Measurements from ENCODE around the gene DSCAML1.

DNA sequence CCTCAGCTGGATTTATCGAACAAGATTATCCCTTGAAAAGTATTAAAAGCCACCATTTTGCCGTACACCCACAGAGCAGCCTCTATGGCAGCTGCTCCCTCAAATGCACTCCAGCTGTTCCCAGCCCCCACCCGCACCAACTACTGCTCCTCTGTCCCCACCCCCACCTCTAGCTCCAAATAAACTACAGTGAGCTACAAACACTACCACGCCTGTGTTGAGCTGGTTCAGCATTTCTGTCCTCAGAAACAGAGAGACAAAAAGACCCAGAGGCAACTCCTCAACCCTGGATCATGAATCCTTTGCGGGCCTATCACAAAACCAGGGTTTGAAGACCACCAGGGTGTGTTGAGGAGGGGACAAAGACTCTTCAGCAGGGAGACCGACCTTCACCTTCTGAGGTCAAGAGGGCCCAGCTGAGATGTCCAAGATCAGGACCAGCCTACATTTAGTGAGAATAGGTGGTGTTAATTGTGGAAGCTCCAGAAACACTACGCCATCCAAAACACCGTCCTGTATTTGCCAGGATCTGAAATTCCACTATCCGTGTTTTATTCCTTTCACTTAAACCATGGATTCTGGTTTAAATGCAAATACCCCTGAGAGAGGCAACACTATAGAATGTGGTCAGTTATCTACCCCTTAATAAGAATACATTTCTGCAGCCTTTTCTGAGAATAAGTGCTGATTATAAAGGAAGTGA lies 195.9 kb downstream of the DSCAML1 start:
- no peak for TF ChIP-seq POLR2A (IDR thresholded peaks at IDR 0.05)
- TF ChIP-seq, protein P1, sequence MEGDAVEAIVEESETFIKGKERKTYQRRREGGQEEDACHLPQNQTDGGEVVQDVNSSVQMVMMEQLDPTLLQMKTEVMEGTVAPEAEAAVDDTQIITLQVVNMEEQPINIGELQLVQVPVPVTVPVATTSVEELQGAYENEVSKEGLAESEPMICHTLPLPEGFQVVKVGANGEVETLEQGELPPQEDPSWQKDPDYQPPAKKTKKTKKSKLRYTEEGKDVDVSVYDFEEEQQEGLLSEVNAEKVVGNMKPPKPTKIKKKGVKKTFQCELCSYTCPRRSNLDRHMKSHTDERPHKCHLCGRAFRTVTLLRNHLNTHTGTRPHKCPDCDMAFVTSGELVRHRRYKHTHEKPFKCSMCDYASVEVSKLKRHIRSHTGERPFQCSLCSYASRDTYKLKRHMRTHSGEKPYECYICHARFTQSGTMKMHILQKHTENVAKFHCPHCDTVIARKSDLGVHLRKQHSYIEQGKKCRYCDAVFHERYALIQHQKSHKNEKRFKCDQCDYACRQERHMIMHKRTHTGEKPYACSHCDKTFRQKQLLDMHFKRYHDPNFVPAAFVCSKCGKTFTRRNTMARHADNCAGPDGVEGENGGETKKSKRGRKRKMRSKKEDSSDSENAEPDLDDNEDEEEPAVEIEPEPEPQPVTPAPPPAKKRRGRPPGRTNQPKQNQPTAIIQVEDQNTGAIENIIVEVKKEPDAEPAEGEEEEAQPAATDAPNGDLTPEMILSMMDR (IDR thresholded peaks at IDR 0.05): no peak
- TF ChIP-seq EP300 (IDR thresholded peaks at IDR 0.05): no peak

Data from tibial nerve (tissue), 4 donors.